Measurements from ENCODE around the gene SHROOM3.

DNA sequence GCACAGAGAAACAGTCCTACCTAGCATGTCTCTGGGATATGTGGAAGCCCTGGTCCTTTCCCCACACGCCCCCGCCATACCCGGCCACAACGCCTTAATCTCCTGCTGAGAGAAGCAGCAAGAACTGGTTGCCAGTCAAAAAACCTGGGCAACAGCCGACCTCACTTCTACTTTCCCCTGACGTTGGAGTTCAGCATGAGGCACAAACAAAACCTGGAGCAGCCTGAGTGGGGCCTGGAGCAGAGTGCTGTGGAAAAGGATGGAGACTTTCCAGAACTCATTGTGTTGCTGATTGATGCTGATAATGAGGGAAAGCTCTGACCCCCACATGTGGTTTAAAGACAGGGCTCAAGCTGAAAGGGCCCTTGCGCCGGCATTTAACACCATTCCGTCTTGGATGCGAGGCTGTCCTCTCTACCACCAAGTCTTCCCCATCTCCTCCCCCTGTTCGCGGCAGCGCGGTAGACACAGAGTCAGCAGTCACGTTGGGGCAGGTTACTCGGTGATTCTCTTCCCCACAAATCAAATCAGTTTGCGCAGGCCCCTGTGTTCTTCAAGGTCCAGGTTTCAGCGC lies 14.8 kb upstream of the SHROOM3 start:
- TF ChIP-seq, protein P1, sequence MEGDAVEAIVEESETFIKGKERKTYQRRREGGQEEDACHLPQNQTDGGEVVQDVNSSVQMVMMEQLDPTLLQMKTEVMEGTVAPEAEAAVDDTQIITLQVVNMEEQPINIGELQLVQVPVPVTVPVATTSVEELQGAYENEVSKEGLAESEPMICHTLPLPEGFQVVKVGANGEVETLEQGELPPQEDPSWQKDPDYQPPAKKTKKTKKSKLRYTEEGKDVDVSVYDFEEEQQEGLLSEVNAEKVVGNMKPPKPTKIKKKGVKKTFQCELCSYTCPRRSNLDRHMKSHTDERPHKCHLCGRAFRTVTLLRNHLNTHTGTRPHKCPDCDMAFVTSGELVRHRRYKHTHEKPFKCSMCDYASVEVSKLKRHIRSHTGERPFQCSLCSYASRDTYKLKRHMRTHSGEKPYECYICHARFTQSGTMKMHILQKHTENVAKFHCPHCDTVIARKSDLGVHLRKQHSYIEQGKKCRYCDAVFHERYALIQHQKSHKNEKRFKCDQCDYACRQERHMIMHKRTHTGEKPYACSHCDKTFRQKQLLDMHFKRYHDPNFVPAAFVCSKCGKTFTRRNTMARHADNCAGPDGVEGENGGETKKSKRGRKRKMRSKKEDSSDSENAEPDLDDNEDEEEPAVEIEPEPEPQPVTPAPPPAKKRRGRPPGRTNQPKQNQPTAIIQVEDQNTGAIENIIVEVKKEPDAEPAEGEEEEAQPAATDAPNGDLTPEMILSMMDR (IDR thresholded peaks at IDR 0.05): no peak
- TF ChIP-seq POLR2A (IDR thresholded peaks at IDR 0.05): no peak

Data from adrenal gland (tissue), 5 donors.